HepG2 (cell line): ENCODE data around the gene KIAA1755. TPM values are rescaled to one million over a fixed set of nuclear protein-coding genes. Genes with fewer than 3 reads are reported as not detected.

Source experiments
- ATAC-seq: fragments of 200-7000 bp; cut with Tn5 transposase; 3 replicates; pipeline ENCODE4 v1.9.1; 2020; ENCODE audit warnings: mild to moderate bottlenecking, moderate library complexity
- BruUV-seq: library from RNA; stranded (reverse); fragments of 400-500 nt; replicated peaks from 2 replicates; lab custom pipeline; 2021; lab: Mats Ljungman, UMichigan
- CTCF ChIA-PET: fragments of 300-600 bp; formaldehyde crosslinking; extraction: SDS; loops from one replicate; lab custom pipeline; 2021; ENCODE audit warnings: low total read pairs, inconsistent platforms, low intra/inter-chr PET ratio; lab: Yijun Ruan, JAX
- POLR2A ChIA-PET: fragments of 350-600 bp; sonication (Branson Sonifier 250); formaldehyde crosslinking; loops from one replicate; lab custom pipeline; 2020; ENCODE audit warnings: antibody characterized with exemption, inconsistent platforms; lab: Yijun Ruan, JAX
- DNase-seq: peaks from one replicate; pipeline ENCODE4 v3.0.0-alpha.2; 2015; ENCODE audit warnings: low spot score
- FAIRE-seq: peaks from 3 replicates; lab custom pipeline; 2011; peaks lifted over from hg19 to GRCh38; lab: Jason Lieb, UNC
- H2AFZ ChIP-seq: one replicate; pipeline ENCODE4 v1.6.1; 2011; ENCODE audit warnings: low read length, inconsistent platforms
- H3K27ac ChIP-seq: fragments of 300-600 bp; 3 replicates; pipeline ENCODE4 v1.8.0; 2011; ENCODE audit warnings: mixed run types, mild to moderate bottlenecking, mixed read lengths, low read length, inconsistent platforms; ENCODE audit not compliant: insufficient read depth; ENCODE audit errors: extremely low read length
- H3K27me3 ChIP-seq, 2 experiments: fragments of 200-600 bp in 1 of 2; 2 replicates in 1 of 2; 3 replicates in 1 of 2; pipeline versions ENCODE4 v1.6.0 to v1.8.0; 2011; ENCODE audit warnings: low read length in 2 of 2, mild to moderate bottlenecking in 2 of 2, moderate library complexity in 2 of 2, inconsistent platforms in 1 of 2; ENCODE audit not compliant: insufficient read depth in 2 of 2, control insufficient read depth in 1 of 2
- H3K36me3 ChIP-seq, 2 experiments: fragments of 200-600 bp in 1 of 2; replicated peaks in 1 of 2; 2 replicates in 1 of 2; 3 replicates in 1 of 2; pipeline versions ENCODE4 v1.5.1 to v1.8.0; 2011; ENCODE audit warnings: low read length in 2 of 2, inconsistent platforms in 1 of 2; ENCODE audit not compliant: insufficient read depth in 2 of 2, control insufficient read depth in 1 of 2
- H3K4me1 ChIP-seq: 2 replicates; pipeline ENCODE4 v1.5.1; 2012; ENCODE audit warnings: low read length, inconsistent platforms; ENCODE audit not compliant: insufficient read depth
- H3K4me2 ChIP-seq: 2 replicates; pipeline ENCODE4 v1.6.0; 2011; ENCODE audit warnings: low read depth, low read length, inconsistent platforms
- H3K4me3 ChIP-seq, 3 experiments: fragments of 200-600 bp in 1 of 3; sonication (generic), shearing (Covaris generic) in 1 of 3; replicated peaks in 1 of 3; 2 replicates each; pipeline ENCODE4 v1.5.1; 2011 to 2016; ENCODE audit warnings: low read length in 3 of 3, inconsistent platforms in 2 of 3, low read depth in 2 of 3, mild to moderate bottlenecking in 2 of 3, control low read depth in 1 of 3, mixed read lengths in 1 of 3; ENCODE audit not compliant: insufficient read depth in 1 of 3
- H3K79me2 ChIP-seq: one replicate; pipeline ENCODE4 v1.6.1; 2011; ENCODE audit warnings: low read length, inconsistent platforms; ENCODE audit not compliant: insufficient read depth
- H3K9ac ChIP-seq: 2 replicates; pipeline ENCODE4 v1.6.0; 2011; ENCODE audit warnings: mild to moderate bottlenecking, low read depth, low read length, inconsistent platforms; ENCODE audit not compliant: insufficient read depth
- H3K9me3 ChIP-seq: 2 replicates; pipeline ENCODE4 v1.5.1; 2012; ENCODE audit warnings: mild to moderate bottlenecking, low read length
- H4K20me1 ChIP-seq: 2 replicates; pipeline ENCODE4 v1.6.0; 2011; ENCODE audit warnings: inconsistent platforms, mild to moderate bottlenecking, low read length, moderate library complexity; ENCODE audit not compliant: insufficient read depth
- CHD2 ChIP-seq: IDR thresholded peaks from 2 replicates; pipeline ENCODE4 v1.6.1; 2011; ENCODE audit warnings: low read depth, low read length, improper control_type of control experiment
- FOXO1 ChIP-seq: sonication (generic); formaldehyde crosslinking; IDR thresholded peaks from 2 replicates; pipeline ENCODE4 v1.4.0; 2020; ENCODE audit warnings: missing genetic modification reagents
- REXO4 ChIP-seq: sonication (generic); formaldehyde crosslinking; IDR thresholded peaks from 2 replicates; pipeline ENCODE4 v1.8.0; 2022; ENCODE audit warnings: missing genetic modification reagents, mild to moderate bottlenecking, borderline replicate concordance
- ZNF230 ChIP-seq: sonication (generic); formaldehyde crosslinking; IDR thresholded peaks from 2 replicates; pipeline ENCODE4 v1.4.0; 2020; ENCODE audit warnings: mild to moderate bottlenecking, missing genetic modification reagents
- ZNF264 ChIP-seq: sonication (generic); formaldehyde crosslinking; IDR thresholded peaks from 2 replicates; pipeline ENCODE4 v1.4.0; 2020; ENCODE audit warnings: missing genetic modification reagents
- WGBS: methylation state at CpG from one replicate; pipeline ENCODE4 v1.1.6; 2017; ENCODE audit warnings: low lambda C conversion rate; 5-methylcytosine and 5-hydroxymethylcytosine counted together
- in situ Hi-C: cut with HindIII; loops from 2 replicates; pipeline ENCODE4 v1.10.0; 2017; ENCODE audit warnings: low pct_unique_long_range_greater_than_20kb; ENCODE audit not compliant: extremely low pct_ligation_motif_present
- intact Hi-C: fragments of 100-400 bp; cut with micrococcal nuclease; formaldehyde crosslinking; loops from one replicate; pipeline ENCODE4 v1.10.0; 2022; ENCODE audit not compliant: unreplicated experiment
- polyA plus RNA-seq, 8 experiments: library from polyadenylated mRNA; depleted of rRNA in 3 of 8; stranded (reverse) in 7 of 8; unstranded in 1 of 8; fragments of >200 nt; fragmentation: Illumina TruSeq in 4 of 8; extraction: Trizol in 4 of 8; gene quantifications; 2 replicates each; pipeline versions ENCODE4 v1.2.1 to v1.2.3, GENCODE V29; 2011 to 2016; ENCODE audit warnings: low read depth in 4 of 8, missing spikeins in 1 of 8, mixed read lengths in 1 of 8; ENCODE audit not compliant: insufficient read depth in 1 of 8
- total RNA-seq, 5 experiments: library from RNA; depleted of rRNA; stranded (reverse); fragments of >200 nt; fragmentation: Illumina TruSeq; extraction: Trizol; gene quantifications; 2 replicates each; pipeline ENCODE4 v1.2.3, GENCODE V29; 2016; ENCODE audit warnings: low read depth in 1 of 5
- TF ChIP-seq, protein P1 (sequence below): sonication (generic); formaldehyde crosslinking; IDR thresholded peaks from 2 replicates; pipeline ENCODE4 v1.4.0; 2020; ENCODE audit warnings: missing genetic modification reagents
- TF ChIP-seq, protein P2 (sequence below): sonication (generic); formaldehyde crosslinking; IDR thresholded peaks from 2 replicates; pipeline ENCODE4 v1.5.1; 2020; ENCODE audit warnings: mild to moderate bottlenecking, missing genetic modification reagents
- TF ChIP-seq, protein P3 (sequence below), 2 experiments: IDR thresholded peaks; 2 replicates each; pipeline ENCODE4 v1.6.1; 2011 to 2012; ENCODE audit warnings: low read length in 2 of 2, borderline replicate concordance in 1 of 2, low read depth in 1 of 2, mild to moderate bottlenecking in 1 of 2, moderate library complexity in 1 of 2
- TF ChIP-seq, protein P4 (sequence below): sonication (generic); formaldehyde crosslinking; IDR thresholded peaks from 2 replicates; pipeline ENCODE4 v1.4.0; 2020; ENCODE audit warnings: mild to moderate bottlenecking, missing genetic modification reagents

Gene KIAA1755
- total and polyA plus RNA-seq, 2 of the 13 experiments (the other 11 are each of a cell fraction or from before 2014, with no cell fraction given): 0.04 TPM; not detected in 1

- TF ChIP-seq, protein P1, sequence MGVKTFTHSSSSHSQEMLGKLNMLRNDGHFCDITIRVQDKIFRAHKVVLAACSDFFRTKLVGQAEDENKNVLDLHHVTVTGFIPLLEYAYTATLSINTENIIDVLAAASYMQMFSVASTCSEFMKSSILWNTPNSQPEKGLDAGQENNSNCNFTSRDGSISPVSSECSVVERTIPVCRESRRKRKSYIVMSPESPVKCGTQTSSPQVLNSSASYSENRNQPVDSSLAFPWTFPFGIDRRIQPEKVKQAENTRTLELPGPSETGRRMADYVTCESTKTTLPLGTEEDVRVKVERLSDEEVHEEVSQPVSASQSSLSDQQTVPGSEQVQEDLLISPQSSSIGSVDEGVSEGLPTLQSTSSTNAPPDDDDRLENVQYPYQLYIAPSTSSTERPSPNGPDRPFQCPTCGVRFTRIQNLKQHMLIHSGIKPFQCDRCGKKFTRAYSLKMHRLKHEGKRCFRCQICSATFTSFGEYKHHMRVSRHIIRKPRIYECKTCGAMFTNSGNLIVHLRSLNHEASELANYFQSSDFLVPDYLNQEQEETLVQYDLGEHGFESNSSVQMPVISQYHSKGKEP: no peak
- no peak for TF ChIP-seq ZNF264 (CRISPR knock-in tag)
- TF ChIP-seq, protein P2, sequence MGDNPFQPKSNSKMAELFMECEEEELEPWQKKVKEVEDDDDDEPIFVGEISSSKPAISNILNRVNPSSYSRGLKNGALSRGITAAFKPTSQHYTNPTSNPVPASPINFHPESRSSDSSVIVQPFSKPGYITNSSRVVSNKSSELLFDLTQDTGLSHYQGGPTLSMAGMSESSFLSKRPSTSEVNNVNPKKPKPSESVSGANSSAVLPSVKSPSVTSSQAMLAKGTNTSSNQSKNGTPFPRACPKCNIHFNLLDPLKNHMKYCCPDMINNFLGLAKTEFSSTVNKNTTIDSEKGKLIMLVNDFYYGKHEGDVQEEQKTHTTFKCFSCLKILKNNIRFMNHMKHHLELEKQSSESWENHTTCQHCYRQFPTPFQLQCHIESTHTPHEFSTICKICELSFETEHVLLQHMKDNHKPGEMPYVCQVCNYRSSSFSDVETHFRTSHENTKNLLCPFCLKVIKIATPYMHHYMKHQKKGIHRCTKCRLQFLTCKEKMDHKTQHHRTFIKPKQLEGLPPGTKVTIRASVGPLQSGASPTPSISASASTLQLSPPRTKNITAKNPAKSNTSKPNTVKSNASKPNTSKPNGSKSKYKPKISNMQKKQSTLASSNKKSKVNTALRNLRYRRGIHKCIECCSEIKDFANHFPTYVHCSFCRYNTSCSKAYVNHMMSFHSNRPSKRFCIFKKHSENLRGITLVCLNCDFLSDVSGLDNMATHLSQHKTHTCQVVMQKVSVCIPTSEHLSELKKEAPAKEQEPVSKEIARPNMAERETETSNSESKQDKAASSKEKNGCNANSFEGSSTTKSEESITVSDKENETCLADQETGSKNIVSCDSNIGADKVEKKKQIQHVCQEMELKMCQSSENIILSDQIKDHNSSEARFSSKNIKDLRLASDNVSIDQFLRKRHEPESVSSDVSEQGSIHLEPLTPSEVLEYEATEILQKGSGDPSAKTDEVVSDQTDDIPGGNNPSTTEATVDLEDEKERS (CRISPR knock-in tag): no peak
Observed at GRCh38 chr20:38224531-38224930, 36.0 kb downstream of the KIAA1755 start (continued).

- WGBS: 7% methylated on average over 3 of the region's 3 CpGs
- H3K9ac ChIP-seq: no peak overlapping the region
- no peak for DNase-seq
- no peak overlapping the region for H3K4me3 ChIP-seq
- H3K4me2 ChIP-seq: no peak overlapping the region
- POLR2A ChIA-PET: no interaction called here
- CTCF ChIA-PET: interaction anchor here (3.7 to 5.4 kb wide), 2 partner anchors 150 to 165 kb away, joined by 76 to 140 read pairs; no protein-coding TSS in a partner anchor
- intact Hi-C loops (loop anchor here (5.0 kb wide), 2 partner anchors 36 to 281 kb away; no protein-coding TSS in a partner anchor), in situ Hi-C loops (loop anchor here (5.0 to 25.0 kb wide), 2 partner anchors 166 to 661 kb away; no protein-coding TSS in a partner anchor)
- H4K20me1 ChIP-seq: peaks cover 4% of the 10 kb centered on the region; the same call in 1 of the 2 replicates
- H3K79me2 ChIP-seq: no peaks in the 10 kb centered on the region
- H3K9me3 ChIP-seq: no peaks in the 10 kb centered on the region
- FAIRE-seq: no peak
- no peak for ATAC-seq
- no peaks in the 10 kb centered on the region for H3K36me3 ChIP-seq
- peaks cover 15% of the 10 kb centered on the region; the same call in 1 of the 2 replicates for H3K4me1 ChIP-seq
- peaks cover 0 to 31% of the 10 kb centered on the region in 2 experiments; a peak in 3 of 5 replicates for H3K27me3 ChIP-seq
- no peak overlapping the region for H2AFZ ChIP-seq
- BruUV-seq: no TSS peak
- H3K27ac ChIP-seq: no peak overlapping the region
- TF ChIP-seq FOXO1 (CRISPR knock-in tag) (no peak), REXO4 (CRISPR knock-in tag) (no peak), CHD2 (no peak), ZNF230 (no peak)
- TF ChIP-seq, protein P3, sequence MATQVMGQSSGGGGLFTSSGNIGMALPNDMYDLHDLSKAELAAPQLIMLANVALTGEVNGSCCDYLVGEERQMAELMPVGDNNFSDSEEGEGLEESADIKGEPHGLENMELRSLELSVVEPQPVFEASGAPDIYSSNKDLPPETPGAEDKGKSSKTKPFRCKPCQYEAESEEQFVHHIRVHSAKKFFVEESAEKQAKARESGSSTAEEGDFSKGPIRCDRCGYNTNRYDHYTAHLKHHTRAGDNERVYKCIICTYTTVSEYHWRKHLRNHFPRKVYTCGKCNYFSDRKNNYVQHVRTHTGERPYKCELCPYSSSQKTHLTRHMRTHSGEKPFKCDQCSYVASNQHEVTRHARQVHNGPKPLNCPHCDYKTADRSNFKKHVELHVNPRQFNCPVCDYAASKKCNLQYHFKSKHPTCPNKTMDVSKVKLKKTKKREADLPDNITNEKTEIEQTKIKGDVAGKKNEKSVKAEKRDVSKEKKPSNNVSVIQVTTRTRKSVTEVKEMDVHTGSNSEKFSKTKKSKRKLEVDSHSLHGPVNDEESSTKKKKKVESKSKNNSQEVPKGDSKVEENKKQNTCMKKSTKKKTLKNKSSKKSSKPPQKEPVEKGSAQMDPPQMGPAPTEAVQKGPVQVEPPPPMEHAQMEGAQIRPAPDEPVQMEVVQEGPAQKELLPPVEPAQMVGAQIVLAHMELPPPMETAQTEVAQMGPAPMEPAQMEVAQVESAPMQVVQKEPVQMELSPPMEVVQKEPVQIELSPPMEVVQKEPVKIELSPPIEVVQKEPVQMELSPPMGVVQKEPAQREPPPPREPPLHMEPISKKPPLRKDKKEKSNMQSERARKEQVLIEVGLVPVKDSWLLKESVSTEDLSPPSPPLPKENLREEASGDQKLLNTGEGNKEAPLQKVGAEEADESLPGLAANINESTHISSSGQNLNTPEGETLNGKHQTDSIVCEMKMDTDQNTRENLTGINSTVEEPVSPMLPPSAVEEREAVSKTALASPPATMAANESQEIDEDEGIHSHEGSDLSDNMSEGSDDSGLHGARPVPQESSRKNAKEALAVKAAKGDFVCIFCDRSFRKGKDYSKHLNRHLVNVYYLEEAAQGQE (IDR thresholded peaks at IDR 0.05; ENCODE audit: borderline replicate concordance in 1 of 2, low read depth in 1 of 2, low read length in 2 of 2): no peak
- TF ChIP-seq, protein P4, sequence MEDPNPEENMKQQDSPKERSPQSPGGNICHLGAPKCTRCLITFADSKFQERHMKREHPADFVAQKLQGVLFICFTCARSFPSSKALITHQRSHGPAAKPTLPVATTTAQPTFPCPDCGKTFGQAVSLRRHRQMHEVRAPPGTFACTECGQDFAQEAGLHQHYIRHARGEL (CRISPR knock-in tag): no peak
Observed at GRCh38 chr20:38223743-38224100, 36.8 kb downstream of the KIAA1755 start.
